DMS53 (cell line): ENCODE data around the gene SERINC4.

Source experiments
- DNase-seq: peaks from one replicate; lab custom pipeline; 2025; lab: John Stamatoyannopoulos, UW

The SERINC4 gene

DNA sequence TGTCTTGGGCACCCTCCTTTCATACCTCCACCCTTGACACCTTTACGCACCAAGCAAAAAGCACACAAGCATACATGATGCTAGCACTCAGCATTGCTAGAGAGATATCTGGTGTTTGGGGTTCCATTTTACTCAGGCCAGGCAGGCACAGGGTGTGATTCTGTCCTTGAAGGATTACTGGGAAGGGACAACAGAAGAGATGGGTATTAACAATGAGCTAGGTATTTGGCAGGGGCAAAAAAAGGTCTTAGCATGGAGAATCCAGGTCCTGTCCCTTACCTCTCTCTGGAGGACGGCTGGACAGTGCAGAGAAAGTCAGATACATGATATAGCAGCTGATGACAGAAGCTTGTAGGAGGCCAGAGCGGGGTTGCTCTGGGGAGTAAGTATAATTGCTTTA lies 3.5 kb downstream of the SERINC4 start:
- no peak for DNase-seq

GRCh38 chr15:43795997-43796396 lies 4.0 kb downstream of the SERINC4 start:
- no peak for DNase-seq

- no peak for DNase-seq
Measured at GRCh38 chr15:43795197-43795596, 4.8 kb downstream of the SERINC4 start.

GRCh38 chr15:43794269-43795037 lies 5.6 kb downstream of the SERINC4 start:
- DNase-seq = no peak

GRCh38 chr15:43793647-43794046 lies 6.4 kb downstream of the SERINC4 start:
- no peak for DNase-seq

DNA sequence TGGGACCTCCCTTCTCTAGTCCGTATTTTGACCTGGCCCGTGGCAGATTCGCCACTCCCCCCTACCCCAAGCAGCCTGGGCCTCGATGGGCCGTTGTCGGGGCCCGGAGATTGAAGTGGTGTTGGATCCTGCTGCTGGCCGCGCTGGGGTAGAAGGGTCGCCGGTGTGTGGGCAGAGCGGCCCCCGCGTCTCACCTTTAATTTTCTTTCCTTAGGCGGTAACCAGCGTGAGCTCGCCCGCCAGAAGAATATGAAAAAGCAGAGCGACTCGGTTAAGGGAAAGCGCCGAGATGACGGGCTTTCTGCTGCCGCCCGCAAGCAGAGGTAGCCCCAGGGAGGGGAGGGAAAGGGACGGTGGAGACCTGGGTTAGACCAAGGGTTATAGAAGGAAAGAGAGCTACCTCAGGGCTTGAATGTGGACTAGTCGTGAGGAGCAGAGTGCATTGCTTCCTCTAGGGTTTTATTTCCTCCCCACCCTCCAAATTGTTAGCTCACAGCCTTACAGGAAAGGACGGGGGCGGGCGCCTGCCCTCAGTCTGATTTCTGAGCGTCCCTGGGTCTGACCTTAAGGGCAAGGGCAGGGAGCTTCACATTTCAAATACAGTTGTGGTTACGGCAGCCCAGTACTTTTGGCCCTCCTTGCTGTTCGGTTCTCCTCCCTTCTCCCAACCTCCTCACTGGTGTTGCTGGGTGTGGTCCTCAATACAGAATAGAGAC lies 7.1 kb downstream of the SERINC4 start:
- peak; percentile 44 for DNase-seq

GRCh38 chr15:43791993-43792760 lies 7.8 kb downstream of the SERINC4 start, which contains the start of gene SERF2:
Gene SERF2 (plus strand): TSS chr15:43792320. CDS start chr15:43792377, 57 bp downstream.
- DNase-seq = peak; percentile 99

DNA sequence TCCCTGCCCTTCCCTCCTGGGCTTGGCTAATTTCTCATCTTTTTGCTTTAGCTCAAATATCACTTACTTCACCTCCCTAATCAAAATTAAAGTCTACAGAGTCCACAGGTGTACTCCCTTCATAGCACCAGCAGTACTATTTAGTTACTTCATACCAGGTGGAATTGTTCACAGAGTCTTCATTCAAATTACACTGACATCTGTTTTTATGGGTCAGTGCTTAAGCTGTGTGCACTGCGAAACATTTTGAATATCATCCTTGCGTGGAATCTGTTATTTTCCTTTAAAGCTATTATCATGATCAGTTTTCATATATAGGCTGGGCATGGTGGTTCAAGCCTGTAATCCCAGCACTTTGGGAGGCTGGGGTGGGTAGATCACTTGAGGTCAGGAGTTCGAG lies 10.6 kb downstream of the SERINC4 start:
- no peak for DNase-seq

DNA sequence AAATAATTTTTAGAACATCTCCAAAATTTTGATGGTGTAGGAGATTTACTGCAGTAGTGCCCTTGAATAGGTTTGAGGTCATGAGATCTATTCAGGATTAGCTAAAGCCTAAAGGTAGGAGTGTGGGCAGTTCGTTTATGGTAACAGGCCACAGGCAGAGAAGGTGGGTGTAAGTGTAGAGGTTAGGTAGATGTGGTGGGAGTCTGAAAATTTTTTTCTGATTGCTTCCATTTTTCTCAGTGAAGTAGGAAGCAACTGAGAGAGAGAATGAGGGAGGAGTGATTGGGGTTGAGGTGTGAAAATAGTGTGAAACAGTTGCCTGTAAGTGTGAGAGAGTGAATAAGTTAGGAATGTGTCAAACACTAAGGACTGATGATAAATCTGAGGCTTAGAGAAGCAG lies 21.0 kb downstream of the SERINC4 start:
- DNase-seq = no peak

DNA sequence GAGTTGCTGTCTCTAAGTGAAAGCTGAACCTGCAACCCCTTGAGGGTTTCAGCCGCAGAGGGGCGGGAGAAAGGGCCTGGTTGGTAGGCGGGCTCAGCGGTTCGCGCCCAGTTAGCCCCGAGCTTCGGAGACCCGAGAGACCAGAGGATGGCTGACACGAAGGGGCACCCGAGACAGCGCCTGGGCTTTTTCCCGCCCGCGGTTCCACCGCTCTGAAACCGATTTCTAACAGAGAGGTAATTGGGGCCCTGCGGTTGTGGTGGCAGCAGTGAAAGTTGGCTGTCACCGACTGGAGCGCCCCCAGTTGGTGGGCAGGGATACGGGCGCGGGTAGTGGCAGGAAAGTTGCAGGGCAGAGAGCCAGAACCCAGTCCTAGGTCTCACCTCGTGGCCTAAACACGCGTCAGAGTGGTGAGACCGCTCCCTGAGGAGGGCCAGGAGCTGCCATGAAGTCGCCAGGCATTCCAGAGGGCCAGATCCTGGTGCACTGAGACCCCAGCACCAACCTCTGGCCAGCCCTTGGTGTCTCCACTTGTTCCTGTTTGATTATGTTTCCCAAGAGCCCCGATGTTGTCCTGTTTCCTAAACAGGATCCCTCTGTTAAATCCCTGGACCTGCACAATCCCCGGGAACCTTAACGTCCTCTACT lies 22.6 kb downstream of the SERINC4 start:
- DNase-seq = peak; percentile 90

DNA sequence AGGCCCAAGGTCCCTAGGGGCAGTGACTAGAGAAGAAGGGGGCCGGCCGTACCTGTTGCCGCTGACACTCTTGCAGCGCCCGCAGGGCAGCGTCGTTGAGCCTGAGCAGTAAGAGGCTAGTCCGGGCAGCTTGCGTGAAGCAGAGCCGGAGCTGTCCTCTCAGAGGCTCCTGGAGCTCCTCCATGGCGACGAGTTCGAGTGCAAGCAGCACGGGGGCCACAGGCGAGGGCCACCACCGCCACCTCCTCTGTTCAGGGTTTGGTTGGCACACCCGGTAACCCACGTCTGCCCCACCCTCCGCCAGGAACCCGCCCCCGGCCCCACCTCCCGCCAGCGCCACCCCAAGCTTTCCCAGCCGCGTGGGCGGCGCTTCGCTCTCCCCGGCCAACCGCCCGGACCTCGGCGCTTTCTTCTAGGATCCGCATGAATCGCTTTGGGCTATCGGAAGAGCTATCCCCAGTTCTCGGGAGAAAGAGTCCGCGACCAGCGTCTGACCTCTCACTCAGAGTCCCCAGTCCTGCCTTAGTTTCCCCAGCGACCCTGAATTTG lies 23.2 kb downstream of the SERINC4 start, which contains the start of gene ELL3:
Gene ELL3 (minus strand): TSS at position 249 of the 549 bp plus-strand sequence. CDS start 65 bp downstream, at position 184.
- DNase-seq = peak; percentile 88

- peak; percentile 81 for DNase-seq
Measured at GRCh38 chr15:43776101-43776717, 23.8 kb downstream of the SERINC4 start.

GRCh38 chr15:43775411-43775965 lies 24.5 kb downstream of the SERINC4 start:
- peak; percentile 87 for DNase-seq

- peak; percentile 35 for DNase-seq
Measured at GRCh38 chr15:43774062-43774461, 26.0 kb downstream of the SERINC4 start.

- no peak for DNase-seq
Measured at GRCh38 chr15:43772624-43773023, 27.4 kb downstream of the SERINC4 start.

- no peak for DNase-seq
Measured at GRCh38 chr15:43771816-43772215, 28.2 kb downstream of the SERINC4 start.

- peak; percentile 68 for DNase-seq
Measured at GRCh38 chr15:43769584-43770228, 30.3 kb downstream of the SERINC4 start.

GRCh38 chr15:43763819-43764446 lies 36.1 kb downstream of the SERINC4 start:
- DNase-seq = no peak

- no peak for DNase-seq
Measured at GRCh38 chr15:43762824-43763223, 37.2 kb downstream of the SERINC4 start.

- DNase-seq = no peak
Measured at GRCh38 chr15:43751885-43752284, 48.1 kb downstream of the SERINC4 start.
